GM19328 (cell line): ENCODE results near the gene LSM4.
A peak's percentile ranks its signal among the peaks of the same experiment; 100 is the strongest.
"Not testable (repeated sequence)": the region's sequence is repeated elsewhere in the genome, so short reads cannot be mapped to it uniquely, and the experiment has no call there.

ENCODE experiments used
- ATAC-seq: cut with Tn5 transposase; IDR thresholded peaks from one replicate; pipeline ENCODE4 v1.9.1; 2021; ENCODE audit warnings: mild to moderate bottlenecking, moderate library complexity; ENCODE audit not compliant: unreplicated experiment

Gene LSM4

GRCh38 chr19:18340990-18341868 lies 18.4 kb upstream of the LSM4 start:
- no peak for ATAC-seq

GRCh38 chr19:18340190-18340989 lies 17.5 kb upstream of the LSM4 start, which contains the start of gene PGPEP1:
Gene PGPEP1, plus strand, starts transcription at chr19:18340598. Its CDS starts 84 bp downstream, at chr19:18340682.
- ATAC-seq: no peak

- ATAC-seq: no peak
Observed at GRCh38 chr19:18339723-18340122, 16.8 kb upstream of the LSM4 start.

GRCh38 chr19:18338541-18338940 lies 15.7 kb upstream of the LSM4 start:
- no peak for ATAC-seq

- no peak for ATAC-seq
Observed at GRCh38 chr19:18336121-18336520, 13.2 kb upstream of the LSM4 start.

- ATAC-seq: no peak
Observed at GRCh38 chr19:18333680-18334079, 10.8 kb upstream of the LSM4 start.

GRCh38 chr19:18332917-18333530 lies 10.1 kb upstream of the LSM4 start:
- ATAC-seq: no peak

GRCh38 chr19:18330868-18331267 lies 8.0 kb upstream of the LSM4 start:
- ATAC-seq: no peak

- no peak for ATAC-seq
Observed at GRCh38 chr19:18329035-18329376, 6.1 kb upstream of the LSM4 start.

- ATAC-seq: peak; percentile 77
Observed at GRCh38 chr19:18328340-18329034, 5.6 kb upstream of the LSM4 start.

GRCh38 chr19:18326772-18327171 lies 3.9 kb upstream of the LSM4 start:
- ATAC-seq: no peak

- not testable (repeated sequence) for ATAC-seq
Observed at GRCh38 chr19:18324373-18324731, 1.5 kb upstream of the LSM4 start.

- ATAC-seq: no peak
Observed at GRCh38 chr19:18322318-18322758, 538 bp downstream of the LSM4 start.

GRCh38 chr19:18321734-18322102 lies 1.2 kb downstream of the LSM4 start:
- no peak for ATAC-seq

- ATAC-seq: no peak
Observed at GRCh38 chr19:18320865-18321733, 1.8 kb downstream of the LSM4 start.

GRCh38 chr19:18319591-18320135 lies 3.2 kb downstream of the LSM4 start:
- ATAC-seq: no peak

- ATAC-seq: no peak
Observed at GRCh38 chr19:18317961-18318800, 4.7 kb downstream of the LSM4 start.

GRCh38 chr19:18313398-18313797 lies 9.5 kb downstream of the LSM4 start:
- no peak for ATAC-seq

GRCh38 chr19:18312092-18312534 lies 10.8 kb downstream of the LSM4 start:
- no peak for ATAC-seq
